Nephron (organoid): ENCODE results near the gene ARHGAP6.

Source experiments
- H3K27ac Mint-ChIP-seq, 3 experiments: 2 replicates each; pipeline ENCODE4 v1.8.0; 2020; ENCODE audit warnings: mixed read lengths in 3 of 3, mild to moderate bottlenecking in 2 of 3, moderate library complexity in 1 of 3
- H3K27me3 Mint-ChIP-seq: 2 replicates; pipeline ENCODE4 v1.8.0; 2021; ENCODE audit warnings: low read depth, mild to moderate bottlenecking, moderate library complexity, mixed read lengths
- H3K36me3 Mint-ChIP-seq: 2 replicates; pipeline ENCODE4 v1.8.0; 2020; ENCODE audit warnings: low read depth, mixed read lengths
- H3K4me1 Mint-ChIP-seq: 2 replicates; pipeline ENCODE4 v1.8.0; 2020; ENCODE audit warnings: mixed read lengths
- H3K4me3 Mint-ChIP-seq, 3 experiments: 2 replicates each; pipeline ENCODE4 v1.8.0; 2020; ENCODE audit warnings: mild to moderate bottlenecking in 3 of 3, mixed read lengths in 3 of 3, moderate library complexity in 2 of 3
- H3K9me3 Mint-ChIP-seq: 2 replicates; pipeline ENCODE4 v1.8.0; 2020; ENCODE audit warnings: mixed read lengths
- CTCF ChIP-seq, 3 experiments: fragments of 200-600 bp; sonication (generic); IDR thresholded peaks; one replicate each; pipeline ENCODE4 v1.5.0; 2021; ENCODE audit warnings: antibody characterized with exemption in 3 of 3; ENCODE audit not compliant: unreplicated experiment in 3 of 3

Gene ARHGAP6

DNA sequence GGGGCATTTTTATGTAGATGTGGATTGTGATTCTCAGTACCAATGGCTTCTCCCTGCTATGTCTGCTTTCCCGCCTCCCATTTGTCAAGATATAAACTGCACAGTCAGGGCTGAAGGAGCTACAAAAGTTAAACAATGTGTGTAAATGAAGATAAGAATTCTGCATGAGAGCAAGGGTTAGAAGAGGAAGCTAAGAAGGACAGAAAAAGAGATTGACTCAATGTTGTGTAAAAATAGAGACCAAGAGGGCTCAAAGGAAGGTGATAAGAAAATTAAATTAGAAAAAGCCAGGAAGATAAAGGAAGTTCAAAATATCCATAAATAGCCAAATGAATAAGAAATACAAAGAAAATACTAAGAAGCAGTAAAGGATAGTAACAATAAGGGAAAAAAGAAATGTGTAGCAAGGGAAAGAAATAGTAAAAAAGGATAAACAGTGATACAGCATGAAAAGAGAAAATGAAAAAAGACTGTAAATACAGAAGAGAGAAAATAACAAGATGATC, 290.1 kb downstream of the ARHGAP6 start:
- Mint-ChIP-seq H3K4me3 (no peak overlapping the region), H3K36me3 (no peaks in the 10 kb centered on the region), H3K9me3 (peaks cover 8% of the 10 kb centered on the region), H3K4me1 (no peaks in the 10 kb centered on the region), H3K27ac (no peak overlapping the region), H3K27me3 (no peaks in the 10 kb centered on the region)
- TF ChIP-seq CTCF (IDR thresholded peaks at IDR 0.05; ENCODE audit: unreplicated experiment in 3 of 3) = no peak

DNA sequence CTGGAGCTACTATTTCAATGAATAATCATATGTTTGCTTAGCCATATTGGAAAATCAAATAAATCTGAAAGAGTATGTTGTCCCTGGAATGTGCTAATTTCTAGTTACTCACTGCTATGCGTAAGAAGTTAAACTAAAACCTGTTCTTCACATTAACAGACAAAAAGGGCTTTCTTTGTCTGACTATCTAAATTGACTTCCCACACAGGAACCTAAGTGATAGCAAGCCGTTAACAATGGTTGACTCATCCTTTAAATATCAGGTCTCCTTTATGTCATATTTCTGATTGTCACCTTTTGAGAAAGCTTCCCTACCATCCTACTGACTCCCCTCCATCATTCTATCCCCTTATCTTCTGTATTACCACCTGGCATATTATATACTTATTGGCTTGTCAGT, 291.1 kb downstream of the ARHGAP6 start:
- Mint-ChIP-seq H3K4me1 (no peaks in the 10 kb centered on the region), H3K27ac (no peak overlapping the region), H3K27me3 (no peaks in the 10 kb centered on the region), H3K36me3 (no peaks in the 10 kb centered on the region), H3K9me3 (peaks cover 10% of the 10 kb centered on the region), H3K4me3 (no peak overlapping the region)
- no peak for TF ChIP-seq CTCF (IDR thresholded peaks at IDR 0.05; ENCODE audit: unreplicated experiment in 3 of 3)

GRCh38 chrX:11371106-11371505, 294.6 kb downstream of the ARHGAP6 start:
- Mint-ChIP-seq H3K4me1 (no peaks in the 10 kb centered on the region), H3K27me3 (no peaks in the 10 kb centered on the region), H3K27ac (no peak overlapping the region), H3K4me3 (no peak overlapping the region), H3K36me3 (no peaks in the 10 kb centered on the region), H3K9me3 (peaks cover 3% of the 10 kb centered on the region)
- no peak for TF ChIP-seq CTCF (IDR thresholded peaks at IDR 0.05; ENCODE audit: unreplicated experiment in 3 of 3)

- Mint-ChIP-seq H3K4me3 (no peak overlapping the region), H3K27me3 (no peaks in the 10 kb centered on the region), H3K36me3 (peaks cover 8% of the 10 kb centered on the region), H3K9me3 (peaks cover 18% of the 10 kb centered on the region), H3K27ac (no peak overlapping the region), H3K4me1 (no peaks in the 10 kb centered on the region)
- TF ChIP-seq CTCF (IDR thresholded peaks at IDR 0.05; ENCODE audit: unreplicated experiment in 3 of 3) = no peak
Measured at GRCh38 chrX:11367609-11368430, 297.9 kb downstream of the ARHGAP6 start.

- TF ChIP-seq CTCF (IDR thresholded peaks at IDR 0.05; ENCODE audit: unreplicated experiment in 3 of 3) = no peak
- Mint-ChIP-seq H3K27me3 (no peaks in the 10 kb centered on the region), H3K36me3 (peaks cover 8% of the 10 kb centered on the region), H3K4me3 (no peak overlapping the region), H3K27ac (no peak overlapping the region), H3K9me3 (peaks cover 22% of the 10 kb centered on the region), H3K4me1 (no peaks in the 10 kb centered on the region)
Measured at GRCh38 chrX:11366998-11367595, 298.6 kb downstream of the ARHGAP6 start.
